ENCODE results near the gene AOX1.
"Not testable (repeated sequence)": the region's sequence is repeated elsewhere in the genome, so short reads cannot be mapped to it uniquely, and the experiment has no call there.

Gene AOX1

DNA sequence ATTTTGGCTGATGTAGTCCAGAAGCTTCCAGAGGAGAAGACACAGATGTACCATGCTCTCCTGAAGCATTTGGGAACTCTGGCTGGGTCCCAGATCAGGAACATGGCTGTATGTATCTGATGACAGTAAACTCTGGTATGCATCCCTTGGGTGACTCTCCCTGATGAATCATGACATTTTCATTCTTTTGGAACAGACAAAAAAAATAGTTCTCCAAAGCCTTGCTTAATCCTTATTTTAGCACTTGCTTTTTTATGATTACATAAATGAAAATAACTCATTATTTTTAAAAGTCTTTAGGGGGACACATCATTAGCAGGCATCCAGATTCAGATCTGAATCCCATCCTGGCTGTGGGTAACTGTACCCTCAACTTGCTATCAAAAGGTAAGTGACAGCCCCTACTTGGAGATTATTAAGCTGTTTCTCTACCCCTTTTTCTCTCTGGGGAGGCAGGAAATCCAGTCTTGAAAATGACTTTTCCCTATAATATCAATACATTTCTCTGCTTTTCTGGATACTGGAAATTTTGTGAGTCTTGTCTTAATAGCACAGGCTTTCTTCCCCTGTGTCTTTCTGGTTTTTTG lies 23.3 kb downstream of the AOX1 start:
- TF ChIP-seq TRIM28 (IDR thresholded peaks at IDR 0.05; ENCODE audit: borderline replicate concordance, low read length): no peak
- no peak for TF ChIP-seq SCRT1 (tag by site-specific recombination; IDR thresholded peaks at IDR 0.05; ENCODE audit: borderline replicate concordance)
- no peak for TF ChIP-seq YY1 (tag by site-specific recombination; IDR thresholded peaks at IDR 0.05)
- no peak for TF ChIP-seq ZNF701 (tag by site-specific recombination; IDR thresholded peaks at IDR 0.05)
- no peak for TF ChIP-seq ZBTB48 (tag by site-specific recombination; IDR thresholded peaks at IDR 0.05)
- TF ChIP-seq ZNF623 (tag by site-specific recombination; IDR thresholded peaks at IDR 0.05): no peak
- no peak for TF ChIP-seq ZNF112 (tag by site-specific recombination; IDR thresholded peaks at IDR 0.05)
- no peak for TF ChIP-seq ZBTB21 (tag by site-specific recombination; IDR thresholded peaks at IDR 0.05)
- TF ChIP-seq ZNF366 (tag by site-specific recombination; conservative IDR thresholded peaks at IDR 0.05): no peak
- TF ChIP-seq ZNF660 (tag by site-specific recombination; IDR thresholded peaks at IDR 0.05): no peak
- TF ChIP-seq ZBTB7A (tag by site-specific recombination; IDR thresholded peaks at IDR 0.05; ENCODE audit: low read depth): no peak
- TF ChIP-seq ZNF2 (tag by site-specific recombination; IDR thresholded peaks at IDR 0.05): no peak
- no peak for TF ChIP-seq ZNF624 (tag by site-specific recombination; IDR thresholded peaks at IDR 0.05)
- TF ChIP-seq ZNF707 (tag by site-specific recombination; IDR thresholded peaks at IDR 0.05): no peak
- no peak for TF ChIP-seq HOXC10 (CRISPR knock-in tag; IDR thresholded peaks at IDR 0.05)
- no peaks in the 10 kb centered on the region for H3K4me1 ChIP-seq (ENCODE audit: control insufficient read depth, insufficient read depth, low read length)
- POLR2A ChIA-PET: no interaction called here
- CTCF ChIA-PET: no interaction called here
- H3K27ac ChIP-seq (ENCODE audit: extremely low read depth, low read depth, low read length): no peak overlapping the region
- H3K9me3 ChIP-seq (ENCODE audit: control insufficient read depth, insufficient read depth, low read depth, low read length): no peaks in the 10 kb centered on the region
- no peak overlapping the region for H3K4me3 ChIP-seq (ENCODE audit: low read depth, low read length)
- H3K36me3 ChIP-seq (ENCODE audit: control insufficient read depth in 2 of 2, insufficient read depth in 1 of 2, low read length in 2 of 2): no peaks in the 10 kb centered on the region

DNA sequence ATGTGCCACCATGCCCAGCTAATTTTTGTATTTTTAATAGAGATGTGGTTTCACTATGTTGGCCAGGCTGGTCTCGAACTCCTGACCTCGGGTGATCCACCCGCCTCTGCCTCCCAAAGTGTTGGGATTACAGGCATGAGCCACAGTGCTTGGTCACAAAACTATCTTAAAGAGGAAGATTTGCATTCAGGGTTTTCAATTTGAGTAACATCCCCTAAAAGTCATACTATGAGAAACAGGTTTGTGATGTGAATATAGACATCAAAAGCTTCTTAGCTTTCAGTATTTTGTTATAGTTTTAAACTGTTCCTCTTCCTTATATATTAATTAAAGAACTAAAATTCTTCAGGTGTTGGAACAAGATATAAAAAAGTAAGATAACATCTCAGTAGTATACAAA lies 24.4 kb downstream of the AOX1 start:
- H3K27ac ChIP-seq (ENCODE audit: extremely low read depth, low read depth, low read length); H3K9me3 ChIP-seq (ENCODE audit: control insufficient read depth, insufficient read depth, low read depth, low read length); H3K4me3 ChIP-seq (ENCODE audit: low read depth, low read length); H3K4me1 ChIP-seq (ENCODE audit: control insufficient read depth, insufficient read depth, low read length); H3K36me3 ChIP-seq (ENCODE audit: control insufficient read depth in 2 of 2, insufficient read depth in 1 of 2, low read length in 2 of 2); POLR2A ChIA-PET; CTCF ChIA-PET: not testable (repeated sequence)

DNA sequence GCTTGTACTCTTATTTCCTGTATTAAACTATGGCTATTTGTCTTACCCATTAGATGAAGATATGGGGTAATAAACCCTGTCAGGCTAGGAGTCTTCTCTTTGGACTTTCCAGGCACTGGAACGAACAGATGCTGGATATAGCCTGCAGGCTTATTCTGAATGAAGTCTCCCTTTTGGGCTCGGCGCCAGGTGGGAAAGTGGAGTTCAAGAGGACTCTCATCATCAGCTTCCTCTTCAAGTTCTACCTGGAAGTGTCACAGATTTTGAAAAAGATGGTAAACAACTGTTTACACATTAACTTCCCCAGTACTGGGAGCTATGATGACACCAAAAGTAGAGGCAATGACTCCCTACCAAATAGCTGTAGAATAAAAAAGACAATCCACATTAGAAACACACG lies 27.9 kb downstream of the AOX1 start:
- H3K36me3 ChIP-seq (ENCODE audit: control insufficient read depth in 2 of 2, insufficient read depth in 1 of 2, low read length in 2 of 2): no peaks in the 10 kb centered on the region
- TF ChIP-seq ZNF548 (tag by site-specific recombination; IDR thresholded peaks at IDR 0.05) (no peak), HOXA7 (CRISPR knock-in tag; IDR thresholded peaks at IDR 0.05; ENCODE audit: borderline replicate concordance) (no peak), ZNF843 (tag by site-specific recombination; IDR thresholded peaks at IDR 0.05) (no peak), ZNF155 (tag by site-specific recombination; IDR thresholded peaks at IDR 0.05) (no peak), SETDB1 (IDR thresholded peaks at IDR 0.05; ENCODE audit: insufficient read length, low read length) (no peak), ZNF600 (tag by site-specific recombination; IDR thresholded peaks at IDR 0.05) (no peak), ZNF2 (tag by site-specific recombination; IDR thresholded peaks at IDR 0.05) (no peak), ZSCAN23 (tag by site-specific recombination; IDR thresholded peaks at IDR 0.05) (no peak), ZBTB48 (tag by site-specific recombination; IDR thresholded peaks at IDR 0.05) (no peak)
- TF ChIP-seq, protein P1, sequence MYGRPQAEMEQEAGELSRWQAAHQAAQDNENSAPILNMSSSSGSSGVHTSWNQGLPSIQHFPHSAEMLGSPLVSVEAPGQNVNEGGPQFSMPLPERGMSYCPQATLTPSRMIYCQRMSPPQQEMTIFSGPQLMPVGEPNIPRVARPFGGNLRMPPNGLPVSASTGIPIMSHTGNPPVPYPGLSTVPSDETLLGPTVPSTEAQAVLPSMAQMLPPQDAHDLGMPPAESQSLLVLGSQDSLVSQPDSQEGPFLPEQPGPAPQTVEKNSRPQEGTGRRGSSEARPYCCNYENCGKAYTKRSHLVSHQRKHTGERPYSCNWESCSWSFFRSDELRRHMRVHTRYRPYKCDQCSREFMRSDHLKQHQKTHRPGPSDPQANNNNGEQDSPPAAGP (tag by site-specific recombination; IDR thresholded peaks at IDR 0.05): no peak
- TF ChIP-seq, protein P2, sequence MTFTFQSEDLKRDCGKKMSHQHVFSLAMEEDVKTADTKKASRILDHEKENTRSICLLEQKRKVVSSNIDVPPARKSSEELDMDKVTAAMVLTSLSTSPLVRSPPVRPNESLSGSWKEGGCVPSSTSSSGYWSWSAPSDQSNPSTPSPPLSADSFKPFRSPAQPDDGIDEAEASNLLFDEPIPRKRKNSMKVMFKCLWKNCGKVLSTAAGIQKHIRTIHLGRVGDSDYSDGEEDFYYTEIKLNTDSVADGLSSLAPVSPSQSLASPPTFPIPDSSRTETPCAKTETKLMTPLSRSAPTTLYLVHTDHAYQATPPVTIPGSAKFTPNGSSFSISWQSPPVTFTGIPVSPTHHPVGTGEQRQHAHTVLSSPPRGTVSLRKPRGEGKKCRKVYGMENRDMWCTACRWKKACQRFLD (tag by site-specific recombination; IDR thresholded peaks at IDR 0.05): no peak

More for the DNA sequence above, 27.9 kb downstream of the AOX1 start:
- ChIA-PET POLR2A (no interaction called here), CTCF (interaction anchor here (0.6 to 1.9 kb wide), 3 partner anchors 10 to 1710 kb away, joined by 3 to 4 read pairs (median 3); no protein-coding TSS in a partner anchor)
- Histone ChIP-seq H3K9me3 (ENCODE audit: control insufficient read depth, insufficient read depth, low read depth, low read length) (no peaks in the 10 kb centered on the region), H3K4me1 (ENCODE audit: control insufficient read depth, insufficient read depth, low read length) (no peaks in the 10 kb centered on the region), H3K4me3 (ENCODE audit: low read depth, low read length) (no peak overlapping the region), H3K27ac (ENCODE audit: extremely low read depth, low read depth, low read length) (no peak overlapping the region)
